Heart left ventricle (tissue), 13 donors: Measurements from ENCODE around the gene LCK.

Source experiments
- POLR2A ChIP-seq, 2 donors: fragments of 450-650 bp; IDR thresholded peaks; one replicate each; pipeline ENCODE4 v1.6.1; 2017; ENCODE audit warnings: antibody characterized with exemption in 2 of 2, mild to moderate bottlenecking in 2 of 2, moderate library complexity in 2 of 2
- TF ChIP-seq, protein P1 (sequence below), 12 donors: fragments of 200-600 bp; sonication (generic) in 4 of 12; IDR thresholded peaks; one replicate each; pipeline versions ENCODE4 v1.5.0 to v1.8.0; 2018 to 2022; ENCODE audit warnings: antibody characterized with exemption in 12 of 12, mild to moderate bottlenecking in 5 of 12
- donor health status: ischemic (EF 13 %, LVEDD 7.1; RV severe dilation, severe dysfunction).
- donor health status: DM: no; HTN: yes; CAD: no.
- donor health status: DM: no; HTN: no; CAD: no.
- donor health status: ischemic (EF 25% LVEDD 6.9; RV normal size, moderate dysfunction).
- donor health status: ischemic (EF 25% LVEDD 5.7; RV mildly dilated, moderate dysfunction).
- donor health status: ischemic (EF 35%, LVEDD 5.7; RV mildly dilated, moderate dysfunction).
- donor health status: nonischemic (EF 11% LVEDD 7.7; RV severe dilation, severe dysfunction).
- donor health status: DM: yes; HTN: yes; CAD: no.
- donor health status: PGD.
- donor health status: ischemic (EF 29% LVEDD 5.4; RV normal size, mild dysfunction).
- donor health status: nonischemic (EF 23%, LVEDD 6.1; RV moderate dilation, normal function).

DNA sequence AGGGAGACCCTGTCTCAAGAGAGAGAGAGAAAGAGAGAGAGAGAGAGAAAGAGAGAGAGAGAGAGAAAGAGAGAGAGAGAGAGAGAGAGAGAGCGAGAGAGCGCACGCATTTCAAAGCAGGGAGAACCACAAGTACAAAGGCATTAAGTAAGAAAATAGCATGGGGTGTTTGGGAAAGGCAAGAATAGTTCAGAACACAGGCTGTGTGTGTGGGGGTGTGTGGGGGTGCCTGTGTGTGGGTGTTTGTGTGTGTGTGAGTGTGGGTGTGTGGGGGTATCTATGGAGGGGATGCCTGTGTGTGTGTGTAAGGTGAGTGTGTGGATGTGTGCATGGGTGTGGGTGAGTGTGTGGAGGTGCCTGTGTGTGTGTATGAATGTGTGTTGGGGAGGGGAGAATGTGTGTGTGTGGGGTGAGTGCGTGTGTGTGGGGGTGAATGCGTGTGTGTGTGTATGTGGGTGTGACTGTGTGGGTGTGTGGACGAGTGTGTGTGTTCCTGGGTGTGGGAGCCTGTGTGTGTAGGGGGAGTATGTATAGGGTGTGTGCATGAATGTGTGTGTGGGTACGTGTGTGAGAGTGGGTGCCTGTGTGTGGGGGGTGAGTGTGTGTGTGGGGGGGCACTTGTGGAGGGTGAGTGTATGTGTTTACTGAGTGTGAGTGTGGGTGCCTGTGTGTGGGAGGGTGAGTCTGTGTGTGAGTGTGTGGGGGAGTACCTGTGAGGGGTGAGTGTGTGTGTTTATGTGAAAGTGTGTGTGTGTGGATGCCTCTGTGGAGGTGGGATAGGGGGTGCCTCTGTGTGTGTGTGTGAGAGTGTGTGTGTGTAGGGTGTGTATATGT, 21.7 kb downstream of the LCK start:
- TF ChIP-seq POLR2A (IDR thresholded peaks at IDR 0.05) = no peak
- TF ChIP-seq, protein P1, sequence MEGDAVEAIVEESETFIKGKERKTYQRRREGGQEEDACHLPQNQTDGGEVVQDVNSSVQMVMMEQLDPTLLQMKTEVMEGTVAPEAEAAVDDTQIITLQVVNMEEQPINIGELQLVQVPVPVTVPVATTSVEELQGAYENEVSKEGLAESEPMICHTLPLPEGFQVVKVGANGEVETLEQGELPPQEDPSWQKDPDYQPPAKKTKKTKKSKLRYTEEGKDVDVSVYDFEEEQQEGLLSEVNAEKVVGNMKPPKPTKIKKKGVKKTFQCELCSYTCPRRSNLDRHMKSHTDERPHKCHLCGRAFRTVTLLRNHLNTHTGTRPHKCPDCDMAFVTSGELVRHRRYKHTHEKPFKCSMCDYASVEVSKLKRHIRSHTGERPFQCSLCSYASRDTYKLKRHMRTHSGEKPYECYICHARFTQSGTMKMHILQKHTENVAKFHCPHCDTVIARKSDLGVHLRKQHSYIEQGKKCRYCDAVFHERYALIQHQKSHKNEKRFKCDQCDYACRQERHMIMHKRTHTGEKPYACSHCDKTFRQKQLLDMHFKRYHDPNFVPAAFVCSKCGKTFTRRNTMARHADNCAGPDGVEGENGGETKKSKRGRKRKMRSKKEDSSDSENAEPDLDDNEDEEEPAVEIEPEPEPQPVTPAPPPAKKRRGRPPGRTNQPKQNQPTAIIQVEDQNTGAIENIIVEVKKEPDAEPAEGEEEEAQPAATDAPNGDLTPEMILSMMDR (IDR thresholded peaks at IDR 0.05) = no peak
